Activated B cell treated with CpG ODN at 0.5 μM for 24 hours (primary cell): ENCODE measurements around the gene GJA10. TPM values are rescaled to one million over a fixed set of nuclear protein-coding genes. Genes with fewer than 3 reads are reported as not detected.
"Not testable (repeated sequence)": the region's sequence is repeated elsewhere in the genome, so short reads cannot be mapped to it uniquely, and the experiment has no call there.

ENCODE experiments used
- ATAC-seq: fragments of 200-7000 bp; cut with Tn5 transposase; one replicate; pipeline ENCODE4 v1.10.0; 2021; ENCODE audit warnings: low read depth, mild to moderate bottlenecking, moderate library complexity
- CTCF ChIA-PET: fragments of 350-600 bp; sonication (Branson Sonifier 250); formaldehyde crosslinking; loops from one replicate; lab custom pipeline; 2021; ENCODE audit warnings: antibody characterized with exemption; lab: Charles Lee
- POLR2A ChIA-PET: fragments of 350-600 bp; sonication (Branson Sonifier 250); formaldehyde crosslinking; loops from one replicate; lab custom pipeline; 2021; ENCODE audit warnings: antibody characterized with exemption; lab: Charles Lee
- DNase-seq: peaks from one replicate; pipeline ENCODE4 v3.0.0; 2022
- H3K27ac Mint-ChIP-seq: one replicate; pipeline ENCODE4 v1.8.0; 2020; ENCODE audit warnings: mixed read lengths
- H3K27me3 Mint-ChIP-seq: one replicate; pipeline ENCODE4 v1.8.0; 2021; ENCODE audit warnings: mixed read lengths
- H3K36me3 Mint-ChIP-seq: one replicate; pipeline ENCODE4 v1.8.0; 2021; ENCODE audit warnings: low read depth, mixed read lengths
- H3K4me1 Mint-ChIP-seq: one replicate; pipeline ENCODE4 v1.8.0; 2021; ENCODE audit warnings: mixed read lengths
- H3K4me3 Mint-ChIP-seq: one replicate; pipeline ENCODE4 v1.8.0; 2020; ENCODE audit warnings: mild to moderate bottlenecking, mixed read lengths
- H3K9me3 Mint-ChIP-seq: one replicate; pipeline ENCODE4 v1.8.0; 2020; ENCODE audit warnings: mixed read lengths
- CTCF ChIP-seq: fragments of 200-600 bp; IDR thresholded peaks from one replicate; pipeline ENCODE4 v1.8.0; 2022; ENCODE audit warnings: antibody characterized with exemption, mild to moderate bottlenecking
- intact Hi-C: fragments of 100-400 bp; cut with micrococcal nuclease; formaldehyde crosslinking; loops from one replicate; pipeline ENCODE4 v1.15.1; 2024
- total RNA-seq: library from RNA; stranded (reverse); gene quantifications from 2 replicates; pipeline ENCODE4 v1.2.3, GENCODE V29; 2022

The GJA10 gene
- not detected in 2 replicates for total RNA-seq

GRCh38 chr6:89894169-89894568, at the start of gene GJA10:
TSS of gene GJA10 (plus strand) at chr6:89894469. CDS start at chr6:89894469, 0 bp downstream.
- Mint-ChIP-seq H3K4me1 (peaks cover 11% of the 10 kb centered on the region), H3K36me3 (no peaks in the 10 kb centered on the region), H3K27ac (no peak within 1 kb of the TSS), H3K4me3 (no peak within 1 kb of the TSS), H3K9me3 (no peaks in the 10 kb centered on the region), H3K27me3 (peaks cover 42% of the 10 kb centered on the region)
- DNase-seq (no peak), ATAC-seq (no peak)
- ChIA-PET CTCF (no interaction called here), POLR2A (no interaction called here)
- intact Hi-C loops: no loop called here
- no peak for TF ChIP-seq CTCF

- ATAC-seq, POLR2A ChIA-PET, H3K9me3 Mint-ChIP-seq, intact Hi-C loops, H3K27me3 Mint-ChIP-seq, H3K4me3 Mint-ChIP-seq, CTCF ChIA-PET, H3K27ac Mint-ChIP-seq, DNase-seq: not testable (repeated sequence)
- peaks cover 32% of the 10 kb centered on the region for H3K36me3 Mint-ChIP-seq
- H3K4me1 Mint-ChIP-seq: peaks cover 12% of the 10 kb centered on the region
Measured at GRCh38 chr6:89847513-89847912, 46.8 kb upstream of the GJA10 start.

- Mint-ChIP-seq H3K27ac (no peak overlapping the region), H3K9me3 (no peaks in the 10 kb centered on the region), H3K4me1 (peaks cover 1% of the 10 kb centered on the region), H3K36me3 (peaks cover 59% of the 10 kb centered on the region), H3K4me3 (no peak overlapping the region), H3K27me3 (no peaks in the 10 kb centered on the region)
- no peak for ATAC-seq
- no peak for DNase-seq
- intact Hi-C loops: no loop called here
- CTCF ChIA-PET: no interaction called here
- TF ChIP-seq CTCF: no peak
- POLR2A ChIA-PET: interaction anchor here (0.7 kb wide), 1 partner anchor 559 kb away, joined by 7 read pairs; no protein-coding TSS in a partner anchor
Measured at GRCh38 chr6:89853068-89853467, 41.2 kb upstream of the GJA10 start.

GRCh38 chr6:89858041-89858440, 36.2 kb upstream of the GJA10 start:
- ChIA-PET CTCF (no interaction called here), POLR2A (interaction anchor here (0.6 kb wide), 1 partner anchor 407 kb away, joined by 5 read pairs; no protein-coding TSS in a partner anchor)
- DNase-seq (no peak), ATAC-seq (no peak)
- no peak for TF ChIP-seq CTCF
- H3K27me3 Mint-ChIP-seq: no peaks in the 10 kb centered on the region
- H3K27ac Mint-ChIP-seq: no peak overlapping the region
- peaks cover 17% of the 10 kb centered on the region for H3K4me1 Mint-ChIP-seq
- no peaks in the 10 kb centered on the region for H3K9me3 Mint-ChIP-seq
- intact Hi-C loops: loop anchor here (5.0 kb wide), 1 partner anchor 41 kb away; the partner anchor contains the start of gene MDN1
- peaks cover 72% of the 10 kb centered on the region for H3K36me3 Mint-ChIP-seq
- no peak overlapping the region for H3K4me3 Mint-ChIP-seq

- Mint-ChIP-seq H3K9me3 (no peaks in the 10 kb centered on the region), H3K4me3 (no peak overlapping the region), H3K36me3 (peaks cover 66% of the 10 kb centered on the region), H3K27ac (no peak overlapping the region), H3K4me1 (peaks cover 18% of the 10 kb centered on the region), H3K27me3 (no peaks in the 10 kb centered on the region)
- ATAC-seq (no peak), DNase-seq (no peak)
- ChIA-PET POLR2A (no interaction called here), CTCF (no interaction called here)
- intact Hi-C loops: loop anchor here (5.0 kb wide), 1 partner anchor 42 kb away; the partner anchor contains the start of gene MDN1
- no peak for TF ChIP-seq CTCF
Measured at GRCh38 chr6:89859744-89860143, 34.5 kb upstream of the GJA10 start.

GRCh38 chr6:89862273-89862672, 32.0 kb upstream of the GJA10 start:
- peaks cover 18% of the 10 kb centered on the region for H3K4me1 Mint-ChIP-seq
- ATAC-seq (peak; percentile 31), DNase-seq (no peak)
- peaks cover 61% of the 10 kb centered on the region for H3K36me3 Mint-ChIP-seq
- no peaks in the 10 kb centered on the region for H3K27me3 Mint-ChIP-seq
- H3K4me3 Mint-ChIP-seq: peak overlapping the region; percentile 40
- CTCF ChIA-PET: no interaction called here
- POLR2A ChIA-PET: interaction anchor here (1.4 kb wide), 1 partner anchor 42 kb away, joined by 6 read pairs; the partner anchor contains the start of gene MDN1
- H3K27ac Mint-ChIP-seq: peak overlapping the region; percentile 61
- no peak for TF ChIP-seq CTCF
- intact Hi-C loops: no loop called here
- no peaks in the 10 kb centered on the region for H3K9me3 Mint-ChIP-seq
